Caco-2 (cell line): ENCODE results near the gene GRIA2. TPM values are rescaled to one million over a fixed set of nuclear protein-coding genes. Genes with fewer than 3 reads are reported as not detected.
A peak's percentile ranks its signal among the peaks of the same experiment; 100 is the strongest.
"Not testable (repeated sequence)": the region's sequence is repeated elsewhere in the genome, so short reads cannot be mapped to it uniquely, and the experiment has no call there.

Experiments used
- Bru-seq: library from RNA; stranded (reverse); fragments of 400-500 nt; gene quantifications from one replicate; lab custom pipeline; 2021; lab: Mats Ljungman, UMichigan
- BruChase-seq, 2 experiments: library from RNA; stranded (reverse); fragments of 400-500 nt; gene quantifications; one replicate each; lab custom pipeline; 2021; lab: Mats Ljungman, UMichigan
- BruUV-seq: library from RNA; stranded (reverse); fragments of 400-500 nt; replicated peaks from 2 replicates; lab custom pipeline; 2021; lab: Mats Ljungman, UMichigan
- CTCF ChIA-PET: fragments of 300-600 bp; sonication (Branson Sonifier 250); formaldehyde crosslinking; loops from one replicate; lab custom pipeline; 2022; ENCODE audit warnings: antibody characterized with exemption; lab: Charles Lee
- POLR2A ChIA-PET: fragments of 300-600 bp; sonication (Branson Sonifier 250); formaldehyde crosslinking; loops from one replicate; lab custom pipeline; 2022; ENCODE audit warnings: antibody characterized with exemption; lab: Charles Lee
- DNase-seq, 2 experiments: peaks; one replicate each; pipeline versions ENCODE4 v3.0.0 to v3.0.0-alpha.2; 2020 to 2022
- H3K27me3 ChIP-seq: replicated peaks from 2 replicates; pipeline ENCODE4 v1.6.0; 2011; ENCODE audit warnings: low read length; ENCODE audit not compliant: control insufficient read depth, insufficient read depth
- H3K36me3 ChIP-seq: 2 replicates; pipeline ENCODE4 v1.5.1; 2011; ENCODE audit warnings: low read length; ENCODE audit not compliant: control insufficient read depth, insufficient read depth
- H3K4me1 ChIP-seq: fragments of 250-450 bp; sonication (Bioruptor Pico); 2 replicates; pipeline ENCODE4 v1.5.1; 2020; ENCODE audit warnings: mild to moderate bottlenecking
- H3K4me3 ChIP-seq: 2 replicates; pipeline ENCODE4 v1.5.1; 2011; ENCODE audit warnings: low read depth, mild to moderate bottlenecking, control low read depth, low read length
- H3K9me3 ChIP-seq: fragments of 250-450 bp; sonication (Bioruptor Pico); 2 replicates; pipeline ENCODE4 v1.5.1; 2020; ENCODE audit warnings: mild to moderate bottlenecking, moderate library complexity
- H3K27ac Mint-ChIP-seq: one replicate; pipeline ENCODE4 v1.8.0; 2022; ENCODE audit warnings: mixed read lengths; ENCODE audit not compliant: unreplicated experiment
- H3K27me3 Mint-ChIP-seq: one replicate; pipeline ENCODE4 v1.8.0; 2022; ENCODE audit warnings: mixed read lengths; ENCODE audit not compliant: insufficient read depth, unreplicated experiment
- H3K36me3 Mint-ChIP-seq: one replicate; pipeline ENCODE4 v1.8.0; 2022; ENCODE audit warnings: mild to moderate bottlenecking, mixed read lengths; ENCODE audit not compliant: insufficient read depth, unreplicated experiment
- H3K4me1 Mint-ChIP-seq: one replicate; pipeline ENCODE4 v1.8.0; 2022; ENCODE audit warnings: low read depth, mixed read lengths; ENCODE audit not compliant: unreplicated experiment
- H3K4me3 Mint-ChIP-seq: one replicate; pipeline ENCODE4 v1.8.0; 2022; ENCODE audit warnings: mild to moderate bottlenecking, moderate library complexity, mixed read lengths; ENCODE audit not compliant: unreplicated experiment
- H3K9me3 Mint-ChIP-seq: one replicate; pipeline ENCODE4 v1.8.0; 2022; ENCODE audit warnings: mixed read lengths; ENCODE audit not compliant: unreplicated experiment
- CTCF ChIP-seq, 2 experiments: fragments of 200-600 bp in 1 of 2; IDR thresholded peaks; 1 replicate in 1 of 2; 2 replicates in 1 of 2; pipeline versions ENCODE4 v1.5.1 to v1.8.0; 2011 to 2022; ENCODE audit warnings: antibody characterized with exemption in 1 of 2, control low read depth in 1 of 2, inconsistent platforms in 1 of 2, low read depth in 1 of 2, low read length in 1 of 2, mild to moderate bottlenecking in 1 of 2, moderate library complexity in 1 of 2; ENCODE audit not compliant: insufficient read depth in 1 of 2, severe bottlenecking in 1 of 2, unreplicated experiment in 1 of 2
- intact Hi-C: fragments of 100-400 bp; cut with micrococcal nuclease; formaldehyde crosslinking; loops from one replicate; pipeline ENCODE4 v1.10.0; 2022; ENCODE audit not compliant: unreplicated experiment
- long read RNA-seq: library from polyadenylated mRNA; stranded (forward); transcript quantifications from one replicate; pipeline ENCODE4 v2.0.0, GENCODE V29; 2022
- total RNA-seq: library from RNA; stranded (reverse); gene quantifications from 2 replicates; pipeline ENCODE4 v1.2.3, GENCODE V29; 2022

Gene GRIA2
- total RNA-seq (not detected in 2 replicates), Bru-seq, nascent RNA (percentile 1 among the genes with signal in this experiment), BruChase-seq, experiment 1, labeled RNA remaining after a 2-hour chase (percentile 0 among the genes with signal in this experiment), BruChase-seq, experiment 2, labeled RNA remaining after a 6-hour chase (not detected)
- long read RNA-seq = 0 reads

GRCh38 chr4:157220371-157220881 lies at the start of gene GRIA2:
Gene GRIA2, plus strand, starts transcription at chr4:157220728. Its CDS starts 315 bp downstream, at chr4:157221043.
- H3K27me3 ChIP-seq = no peaks in the 10 kb centered on the region
- Mint-ChIP-seq H3K4me3 (no peak within 1 kb of the TSS), H3K27me3 (peaks cover 9% of the 10 kb centered on the region), H3K36me3 (no peaks in the 10 kb centered on the region), H3K4me1 (no peaks in the 10 kb centered on the region), H3K9me3 (no peaks in the 10 kb centered on the region), H3K27ac (no peak within 1 kb of the TSS)
- H3K4me1 ChIP-seq = no peaks in the 10 kb centered on the region
- no peak for TF ChIP-seq CTCF (IDR thresholded peaks at IDR 0.05; ENCODE audit: insufficient read depth in 1 of 2, low read depth in 1 of 2, low read length in 1 of 2, severe bottlenecking in 1 of 2, unreplicated experiment in 1 of 2)
- POLR2A ChIA-PET = no interaction called here
- intact Hi-C loops = no loop called here
- no peaks in the 10 kb centered on the region for H3K36me3 ChIP-seq
- H3K4me3 ChIP-seq = no peak within 1 kb of the TSS
- no peaks in the 10 kb centered on the region for H3K9me3 ChIP-seq
- CTCF ChIA-PET = no interaction called here
- DNase-seq = peak in 1 of 2 experiments; percentile 4
- no TSS peak for BruUV-seq

GRCh38 chr4:157172011-157172410 lies 48.5 kb upstream of the GRIA2 start:
- H3K4me3 Mint-ChIP-seq = no peak overlapping the region
- intact Hi-C loops = no loop called here
- BruUV-seq = no TSS peak
- no peaks in the 10 kb centered on the region for H3K27me3 ChIP-seq
- no peaks in the 10 kb centered on the region for H3K36me3 Mint-ChIP-seq
- H3K36me3 ChIP-seq = no peaks in the 10 kb centered on the region
- H3K4me1 Mint-ChIP-seq = no peaks in the 10 kb centered on the region
- no peaks in the 10 kb centered on the region for H3K9me3 Mint-ChIP-seq
- DNase-seq = no peak
- H3K4me3 ChIP-seq = no peak overlapping the region
- H3K27ac Mint-ChIP-seq = no peak overlapping the region
- H3K9me3 ChIP-seq = no peaks in the 10 kb centered on the region
- no peaks in the 10 kb centered on the region for H3K4me1 ChIP-seq
- H3K27me3 Mint-ChIP-seq = no peaks in the 10 kb centered on the region
- no peak for TF ChIP-seq CTCF (IDR thresholded peaks at IDR 0.05; ENCODE audit: insufficient read depth in 1 of 2, low read depth in 1 of 2, low read length in 1 of 2, severe bottlenecking in 1 of 2, unreplicated experiment in 1 of 2)
- ChIA-PET POLR2A (no interaction called here), CTCF (no interaction called here)

DNA sequence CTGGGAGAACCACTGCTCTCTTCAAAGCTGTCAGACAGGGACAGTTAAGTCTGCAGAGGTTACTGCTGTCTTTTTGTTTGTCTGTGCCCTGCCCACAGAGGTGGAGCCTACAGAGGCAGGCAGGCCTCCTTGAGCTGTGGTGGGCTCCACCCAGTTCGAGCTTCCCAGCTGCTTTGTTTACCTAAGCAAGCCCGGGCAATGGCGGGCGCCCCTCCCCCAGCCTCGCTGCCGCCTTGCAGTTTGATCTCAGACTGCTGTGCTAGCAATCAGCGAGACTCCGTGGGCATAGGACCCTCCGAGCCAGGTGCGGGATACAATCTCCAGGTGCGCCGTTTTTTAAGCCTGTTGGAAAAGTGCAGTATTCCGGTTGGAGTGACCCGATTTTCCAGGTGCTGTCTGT lies 40.3 kb upstream of the GRIA2 start:
- DNase-seq, CTCF ChIA-PET, H3K27me3 ChIP-seq, H3K27me3 Mint-ChIP-seq, BruUV-seq, H3K4me1 Mint-ChIP-seq, H3K27ac Mint-ChIP-seq, H3K9me3 ChIP-seq, H3K36me3 ChIP-seq, POLR2A ChIA-PET, intact Hi-C loops, H3K36me3 Mint-ChIP-seq, H3K4me1 ChIP-seq: not testable (repeated sequence)
- Mint-ChIP-seq H3K9me3 (peaks cover 18% of the 10 kb centered on the region), H3K4me3 (peak overlapping the region; percentile 86)
- H3K4me3 ChIP-seq = peak overlapping the region; percentile 32
